SK-N-SH (cell line): ENCODE measurements around the gene ACSBG1. TPM values are rescaled to one million over a fixed set of nuclear protein-coding genes. Genes with fewer than 3 reads are reported as not detected.

Experiments used
- CTCF ChIA-PET: fragments of 300-600, 350-600 bp; formaldehyde crosslinking; extraction: SDS; loops from one replicate; lab custom pipeline; 2021; lab: Yijun Ruan, JAX
- POLR2A ChIA-PET: fragments of 350-600 bp; sonication (Branson Sonifier 250); formaldehyde crosslinking; extraction: SDS; loops from one replicate; lab custom pipeline; 2020; ENCODE audit warnings: antibody characterized with exemption, inconsistent platforms; lab: Yijun Ruan, JAX
- DNase-seq: peaks from one replicate; pipeline ENCODE4 v3.0.0; 2012
- H2AFZ ChIP-seq: fragments of 200-600 bp; sonication (generic); 2 replicates; pipeline ENCODE4 v1.8.1; 2016; ENCODE audit warnings: antibody characterized with exemption, mild to moderate bottlenecking, low read depth
- H3F3A ChIP-seq: fragments of 200-600 bp; sonication (generic); replicated peaks from 2 replicates; pipeline ENCODE3; 2016; ENCODE audit warnings: antibody characterized with exemption, mild to moderate bottlenecking; ENCODE audit not compliant: insufficient read depth
- H3K27ac ChIP-seq, 2 experiments: fragments of 200-500 bp in 1 of 2; fragments of 200-600 bp in 1 of 2; sonication (Bioruptor generic) in 1 of 2; sonication (generic), shearing (Covaris generic) in 1 of 2; 2 replicates each; pipeline versions ENCODE4 v1.5.1 to v1.6.1; 2014 to 2016; ENCODE audit warnings: low read depth in 2 of 2, inconsistent platforms in 1 of 2, low read length in 1 of 2, mild to moderate bottlenecking in 1 of 2, mixed read lengths in 1 of 2
- H3K27me3 ChIP-seq: fragments of 200-600 bp; sonication (generic), shearing (Covaris generic); 2 replicates; pipeline ENCODE4 v1.6.1; 2016; ENCODE audit warnings: mixed run types; ENCODE audit not compliant: insufficient read depth
- H3K36me3 ChIP-seq, 2 experiments: fragments of 200-500 bp in 1 of 2; fragments of 200-600 bp in 1 of 2; sonication (Bioruptor generic) in 1 of 2; sonication (generic) in 1 of 2; replicated peaks in 1 of 2; 2 replicates each; pipeline versions ENCODE3 to v1.5.1; 2014 to 2016; ENCODE audit warnings: low read length in 1 of 2, mild to moderate bottlenecking in 1 of 2; ENCODE audit not compliant: insufficient read depth in 2 of 2, control insufficient read depth in 1 of 2
- H3K4me1 ChIP-seq, 2 experiments: fragments of 200-500 bp in 1 of 2; fragments of 200-600 bp in 1 of 2; sonication (Bioruptor generic) in 1 of 2; sonication (generic), shearing (Covaris generic) in 1 of 2; 2 replicates each; pipeline versions ENCODE4 v1.5.1 to v1.6.1; 2014 to 2016; ENCODE audit warnings: low read depth in 1 of 2, low read length in 1 of 2, mixed run types in 1 of 2; ENCODE audit not compliant: insufficient read depth in 2 of 2, control insufficient read depth in 1 of 2
- H3K4me2 ChIP-seq: fragments of 200-600 bp; sonication (generic), shearing (Covaris generic); 2 replicates; pipeline ENCODE4 v1.6.1; 2017; ENCODE audit warnings: mixed run types
- H3K4me3 ChIP-seq, 2 experiments: fragments of 200-500 bp in 1 of 2; fragments of 200-600 bp in 1 of 2; sonication (Bioruptor generic) in 1 of 2; sonication (generic), shearing (Covaris generic) in 1 of 2; 2 replicates each; pipeline versions ENCODE4 v1.5.1 to v1.8.1; 2014 to 2016; ENCODE audit warnings: low read depth in 2 of 2, inconsistent platforms in 1 of 2, low read length in 1 of 2, mild to moderate bottlenecking in 1 of 2, mixed read lengths in 1 of 2, moderate library complexity in 1 of 2
- H3K79me2 ChIP-seq: fragments of 200-600 bp; sonication (generic); 2 replicates; pipeline ENCODE4 v1.8.1; 2017; ENCODE audit warnings: mild to moderate bottlenecking; ENCODE audit not compliant: insufficient read depth
- H3K9ac ChIP-seq: fragments of 200-600 bp; sonication (generic); 2 replicates; pipeline ENCODE4 v1.6.1; 2017; ENCODE audit warnings: mixed run types
- H3K9me2 ChIP-seq: fragments of 200-600 bp; sonication (generic); 2 replicates; pipeline ENCODE4 v1.6.1; 2017; ENCODE audit warnings: mixed run types
- H3K9me3 ChIP-seq: fragments of 200-600 bp; sonication (generic); 2 replicates; pipeline ENCODE4 v1.6.1; 2017; ENCODE audit warnings: mixed run types, mild to moderate bottlenecking, moderate library complexity
- H4K20me1 ChIP-seq: fragments of 200-600 bp; sonication (generic); 2 replicates; pipeline ENCODE4 v1.6.1; 2017; ENCODE audit warnings: mild to moderate bottlenecking, mixed run types; ENCODE audit not compliant: insufficient read depth
- CTCF ChIP-seq: fragments of 200-600 bp; sonication (generic); IDR thresholded peaks from 2 replicates; pipeline ENCODE4 v1.6.1; 2017; ENCODE audit warnings: antibody characterized with exemption, mild to moderate bottlenecking, moderate library complexity
- EP300 ChIP-seq, 2 experiments: IDR thresholded peaks; 2 replicates each; pipeline versions ENCODE4 v1.4.0 to v1.6.1; 2012; ENCODE audit warnings: borderline replicate concordance in 1 of 2, low read depth in 1 of 2, low read length in 1 of 2
- FOXJ3 ChIP-seq: sonication (generic); formaldehyde crosslinking; IDR thresholded peaks from 2 replicates; pipeline ENCODE4 v1.5.1; 2020; ENCODE audit warnings: mild to moderate bottlenecking, missing genetic modification reagents
- GATA2 ChIP-seq: sonication (generic); formaldehyde crosslinking; IDR thresholded peaks from 2 replicates; pipeline ENCODE4 v1.5.0; 2020; ENCODE audit warnings: mild to moderate bottlenecking, missing genetic modification reagents
- IRF3 ChIP-seq: fragments of 150-350 bp; IDR thresholded peaks from 2 replicates; pipeline ENCODE4 v1.6.1; 2016; ENCODE audit warnings: mild to moderate bottlenecking, low read depth, low read length
- JUND ChIP-seq: IDR thresholded peaks from 2 replicates; pipeline ENCODE4 v1.4.0; 2012
- MAX ChIP-seq: IDR thresholded peaks from 2 replicates; pipeline ENCODE4 v1.4.0; 2012; ENCODE audit warnings: low read depth
- MEF2A ChIP-seq: IDR thresholded peaks from 2 replicates; pipeline ENCODE4 v1.4.0; 2012; ENCODE audit warnings: low read depth, borderline replicate concordance
- MXI1 ChIP-seq: IDR thresholded peaks from 2 replicates; pipeline ENCODE4 v1.6.1; 2012; ENCODE audit warnings: mild to moderate bottlenecking, low read depth, low read length, improper control_type of control experiment
- NFIC ChIP-seq: IDR thresholded peaks from 2 replicates; pipeline ENCODE4 v1.4.0; 2012; ENCODE audit warnings: borderline replicate concordance
- NRF1 ChIP-seq: IDR thresholded peaks from 2 replicates; pipeline ENCODE4 v1.6.1; 2012; ENCODE audit warnings: low read depth, mild to moderate bottlenecking, low read length
- PBX3 ChIP-seq: IDR thresholded peaks from 2 replicates; pipeline ENCODE4; 2012
- RAD21 ChIP-seq: IDR thresholded peaks from 2 replicates; pipeline ENCODE4 v1.6.1; 2012; ENCODE audit warnings: mild to moderate bottlenecking, low read length
- RFX5 ChIP-seq: IDR thresholded peaks from 2 replicates; pipeline ENCODE4 v1.6.1; 2012; ENCODE audit warnings: mild to moderate bottlenecking, improper control_type of control experiment, low read length
- RXRA ChIP-seq: IDR thresholded peaks from 2 replicates; pipeline ENCODE4 v1.4.0; 2012; ENCODE audit warnings: low read depth, mild to moderate bottlenecking, borderline replicate concordance
- SMC3 ChIP-seq: IDR thresholded peaks from 2 replicates; pipeline ENCODE4 v1.6.1; 2012; ENCODE audit warnings: low read depth, low read length, improper control_type of control experiment
- TAF1 ChIP-seq: IDR thresholded peaks from 2 replicates; pipeline ENCODE4 v1.6.1; 2012; ENCODE audit warnings: low read depth, mild to moderate bottlenecking, low read length, moderate library complexity, borderline replicate concordance
- TEAD4 ChIP-seq: IDR thresholded peaks from 2 replicates; pipeline ENCODE4 v1.4.0; 2012; ENCODE audit warnings: mild to moderate bottlenecking, borderline replicate concordance; ENCODE audit not compliant: insufficient read depth
- USF1 ChIP-seq: IDR thresholded peaks from 2 replicates; pipeline ENCODE4 v1.4.0; 2012; ENCODE audit warnings: low read depth, borderline replicate concordance
- USF2 ChIP-seq: fragments of 150-350 bp; IDR thresholded peaks from 2 replicates; pipeline ENCODE4 v1.6.1; 2017; ENCODE audit warnings: antibody characterized with exemption, low read length, low read depth, borderline replicate concordance
- WGBS: methylation state at CpG from one replicate; pipeline ENCODE4 v1.1.6; 2017; ENCODE audit warnings: low lambda C conversion rate; 5-methylcytosine and 5-hydroxymethylcytosine counted together
- polyA plus RNA-seq, 3 experiments: library from polyadenylated mRNA; depleted of rRNA; stranded (reverse); fragments of >200 nt; gene quantifications; 2 replicates each; pipeline ENCODE4 v1.2.3, GENCODE V29; 2012

The ACSBG1 gene
- under 0.01 and 0.02 TPM in 2 replicates for polyA plus RNA-seq (2012; rRNA removed)
- polyA plus RNA-seq (2012; cell fraction: cytosol; rRNA removed) = 0.01 and 0.04 TPM in 2 replicates
- 0.01 TPM in 1 of 2 replicates, not detected in the other for polyA plus RNA-seq (2012; cell fraction: nucleus; rRNA removed)

- POLR2A ChIA-PET = no interaction called here
- CTCF ChIA-PET = interaction anchor here (0.8 to 1.3 kb wide), 2 partner anchors 121 to 126 kb away, joined by 3 to 7 read pairs; no protein-coding TSS in a partner anchor
- no peaks in the 10 kb centered on the region for H3K9me3 ChIP-seq
- H2AFZ ChIP-seq = no peak within 1 kb of the TSS
- 69% methylated on average over 6 of the region's 6 CpGs for WGBS
- no peaks in the 10 kb centered on the region for H3K79me2 ChIP-seq
- DNase-seq = no peak
- no peak within 1 kb of the TSS for H3K4me2 ChIP-seq
- H3F3A ChIP-seq = no peaks in the 10 kb centered on the region
- H3K4me3 ChIP-seq = no peak within 1 kb of the TSS
- H3K27me3 ChIP-seq = peaks cover 5% of the 10 kb centered on the region; the same call in 1 of the 2 replicates
- no peak for TF ChIP-seq NFIC
- no peak for TF ChIP-seq USF1
- no peak for TF ChIP-seq GATA2 (CRISPR knock-in tag)
- TF ChIP-seq JUND = no peak
- no peak for TF ChIP-seq IRF3
- no peak for TF ChIP-seq USF2
- TF ChIP-seq RXRA = no peak
- no peak for TF ChIP-seq MXI1
- TF ChIP-seq MAX = no peak
- no peak for TF ChIP-seq TAF1
- TF ChIP-seq RAD21 = no peak
- TF ChIP-seq SMC3 = no peak
- no peak for TF ChIP-seq PBX3
- no peak for TF ChIP-seq RFX5
- no peak for TF ChIP-seq FOXJ3 (CRISPR knock-in tag)
- TF ChIP-seq NRF1 = no peak
- TF ChIP-seq EP300 (IDR thresholded peaks at IDR 0.05; ENCODE audit: borderline replicate concordance in 1 of 2, low read depth in 1 of 2, low read length in 1 of 2) = no peak
- no peak for TF ChIP-seq MEF2A
- TF ChIP-seq CTCF = no peak
- TF ChIP-seq TEAD4 = no peak
- no peak within 1 kb of the TSS for H3K27ac ChIP-seq
- no peaks in the 10 kb centered on the region for H3K4me1 ChIP-seq
- no peaks in the 10 kb centered on the region for H3K9me2 ChIP-seq
- H3K9ac ChIP-seq = no peak within 1 kb of the TSS
- H4K20me1 ChIP-seq = no peaks in the 10 kb centered on the region
- no peaks in the 10 kb centered on the region for H3K36me3 ChIP-seq
Observed at GRCh38 chr15:78234515-78235040, at the start of gene ACSBG1. TSS of gene ACSBG1 (minus strand) at chr15:78234565. CDS start at chr15:78234501, 64 bp downstream.
